Liver (tissue), 9 donors: ENCODE results near the gene EME1. TPM values are rescaled to one million over a fixed set of nuclear protein-coding genes. Genes with fewer than 3 reads are reported as not detected.

Source experiments
- DNase-seq: peaks from one replicate; pipeline ENCODE4 v3.0.0-alpha.2; 2017; ENCODE audit warnings: low spot score
- H3K27ac ChIP-seq, 2 donors: one replicate each; pipeline ENCODE4 v1.7.0; 2013; ENCODE audit warnings: inconsistent platforms in 2 of 2, low read length in 2 of 2, control low read depth in 1 of 2, low read depth in 1 of 2, mild to moderate bottlenecking in 1 of 2
- H3K27me3 ChIP-seq, 4 donors: one replicate each; pipeline versions ENCODE4 v1.6.1 to v1.7.0; 2013; ENCODE audit warnings: low read length in 3 of 4, inconsistent platforms in 1 of 4, mild to moderate bottlenecking in 1 of 4, moderate library complexity in 1 of 4; ENCODE audit not compliant: control insufficient read depth in 4 of 4, insufficient read depth in 4 of 4
- H3K36me3 ChIP-seq, 4 donors: one replicate each; pipeline versions ENCODE4 v1.6.1 to v1.7.0; 2013; ENCODE audit warnings: low read length in 3 of 4, mild to moderate bottlenecking in 3 of 4, low read depth in 1 of 4, moderate library complexity in 1 of 4; ENCODE audit not compliant: control insufficient read depth in 4 of 4, insufficient read depth in 3 of 4
- H3K4me1 ChIP-seq, 4 donors: one replicate each; pipeline versions ENCODE4 v1.6.1 to v1.7.0; 2013; ENCODE audit warnings: low read length in 3 of 4, mild to moderate bottlenecking in 3 of 4, moderate library complexity in 1 of 4; ENCODE audit not compliant: control insufficient read depth in 4 of 4, insufficient read depth in 4 of 4
- H3K4me3 ChIP-seq, 3 donors: one replicate each; pipeline versions ENCODE4 v1.6.1 to v1.7.0; 2013; ENCODE audit warnings: low read length in 3 of 3, control low read depth in 1 of 3, low read depth in 1 of 3, mild to moderate bottlenecking in 1 of 3
- H3K9ac ChIP-seq, 2 donors: one replicate each; pipeline ENCODE4 v1.7.0; 2013; ENCODE audit warnings: low read length in 2 of 2, mild to moderate bottlenecking in 2 of 2, moderate library complexity in 2 of 2, control low read depth in 1 of 2, low read depth in 1 of 2
- H3K9me3 ChIP-seq, 4 donors: one replicate each; pipeline versions ENCODE4 v1.6.1 to v1.7.0; 2013; ENCODE audit warnings: low read length in 3 of 4; ENCODE audit not compliant: control insufficient read depth in 4 of 4
- EGR1 ChIP-seq, 2 donors: IDR thresholded peaks; 2 replicates each; pipeline ENCODE4 v1.6.1; 2016 to 2018; ENCODE audit warnings: antibody characterized with exemption in 2 of 2, low read depth in 2 of 2
- FOXA1 ChIP-seq: IDR thresholded peaks from 2 replicates; pipeline ENCODE4 v1.6.1; 2016; ENCODE audit warnings: antibody characterized with exemption
- FOXA2 ChIP-seq: IDR thresholded peaks from 2 replicates; pipeline ENCODE4 v1.6.1; 2016; ENCODE audit warnings: antibody characterized with exemption
- GABPA ChIP-seq, 2 donors: IDR thresholded peaks in 1 of 2; conservative IDR thresholded peaks in 1 of 2; 2 replicates each; pipeline ENCODE4 v1.6.1; 2016; ENCODE audit warnings: antibody characterized with exemption in 2 of 2, mild to moderate bottlenecking in 1 of 2, moderate library complexity in 1 of 2
- HNF4G ChIP-seq: IDR thresholded peaks from 2 replicates; pipeline ENCODE4 v1.6.1; 2016; ENCODE audit warnings: antibody characterized with exemption
- JUND ChIP-seq, 2 donors: IDR thresholded peaks; 2 replicates each; pipeline ENCODE4 v1.6.1; 2016; ENCODE audit warnings: antibody characterized with exemption in 2 of 2
- NR2F2 ChIP-seq: IDR thresholded peaks from 2 replicates; pipeline ENCODE4 v1.6.1; 2016; ENCODE audit warnings: antibody characterized with exemption
- RAD21 ChIP-seq, 2 donors: IDR thresholded peaks; 2 replicates each; pipeline ENCODE4 v1.6.1; 2016; ENCODE audit warnings: antibody characterized with exemption in 2 of 2, mild to moderate bottlenecking in 2 of 2
- RXRA ChIP-seq, 2 donors: IDR thresholded peaks; 2 replicates each; pipeline ENCODE4 v1.6.1; 2017 to 2018; ENCODE audit warnings: antibody characterized with exemption in 2 of 2, mild to moderate bottlenecking in 1 of 2
- TAF1 ChIP-seq: conservative IDR thresholded peaks from 2 replicates; pipeline ENCODE4 v1.6.1; 2016; ENCODE audit warnings: antibody characterized with exemption, mild to moderate bottlenecking
- WGBS: extraction: QIAGEN DNeasy Blood & Tissue Kit; methylation state at CpG from one replicate; pipeline ENCODE4 v1.1.7; 2013; 5-methylcytosine and 5-hydroxymethylcytosine counted together
- polyA plus RNA-seq, 2 donors: library from polyadenylated mRNA; stranded (reverse) in 1 of 2; unstranded in 1 of 2; fragments of 200-250 nt in 1 of 2; fragments of >200 nt in 1 of 2; fragmentation: Nextera tagmentation in 1 of 2; extraction: Ambion mirVana in 1 of 2; gene quantifications; one replicate each; pipeline versions ENCODE4 v1.2.1 to v1.2.3, GENCODE V29; 2013 to 2015
- total RNA-seq, 2 donors: library from RNA; depleted of rRNA; stranded (reverse); fragments of >200 nt; gene quantifications; one replicate each; pipeline ENCODE4 v1.2.3, GENCODE V29; 2014
- TF ChIP-seq, protein P1 (sequence below): IDR thresholded peaks from 2 replicates; pipeline ENCODE4 v1.6.1; 2016; ENCODE audit warnings: antibody characterized with exemption
- TF ChIP-seq, protein P2 (sequence below): IDR thresholded peaks from 2 replicates; pipeline ENCODE4 v1.6.1; 2016; ENCODE audit warnings: antibody characterized with exemption
- TF ChIP-seq, protein P3 (sequence below): IDR thresholded peaks from 2 replicates; pipeline ENCODE4 v1.6.1; 2016; ENCODE audit warnings: antibody characterized with exemption, mild to moderate bottlenecking
- TF ChIP-seq, protein P4 (sequence below): IDR thresholded peaks from 2 replicates; pipeline ENCODE4 v1.6.1; 2016; ENCODE audit warnings: antibody characterized with exemption
- donor health status: healthy.
- donor health status: healthy.
- donor health status: healthy.
- donor health status: healthy.
- donor health status: healthy.

The EME1 gene
- total and polyA plus RNA-seq, 4 donors = 0.08 to 3.4 (median 0.35) TPM

DNA sequence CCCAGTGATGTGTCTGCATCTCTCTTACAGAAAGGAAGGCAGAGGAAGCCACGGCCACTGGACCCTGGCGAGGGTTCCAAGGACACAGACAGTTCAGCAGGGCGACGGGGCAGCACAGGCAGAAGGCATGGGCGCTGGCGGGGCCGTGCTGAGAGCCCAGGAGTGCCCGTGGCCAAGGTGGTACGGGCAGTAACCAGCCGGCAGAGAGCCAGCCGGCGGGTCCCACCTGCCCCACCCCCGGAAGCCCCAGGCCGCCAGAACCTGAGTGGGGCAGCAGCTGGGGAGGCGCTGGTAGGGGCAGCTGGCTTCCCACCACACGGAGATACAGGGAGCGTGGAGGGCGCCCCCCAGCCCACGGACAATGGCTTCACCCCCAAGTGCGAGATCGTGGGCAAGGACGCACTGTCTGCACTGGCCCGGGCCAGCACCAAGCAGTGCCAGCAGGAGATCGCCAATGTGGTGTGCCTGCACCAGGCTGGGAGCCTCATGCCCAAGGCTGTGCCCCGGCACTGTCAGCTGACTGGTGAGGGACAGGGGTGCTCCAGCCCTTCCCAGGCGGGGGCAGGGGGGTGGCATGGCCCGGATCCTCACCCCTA lies 19.3 kb upstream of the EME1 start:
- Histone ChIP-seq H3K27me3 (no peaks in the 10 kb centered on the region), H3K36me3 (peaks cover 1 to 36% (median 13%) of the 10 kb centered on the region in 4 donors), H3K4me3 (no peak overlapping the region), H3K4me1 (peaks cover 0 to under 1% (median 0%) of the 10 kb centered on the region in 4 donors), H3K9ac (no peak overlapping the region), H3K9me3 (no peaks in the 10 kb centered on the region), H3K27ac (no peak overlapping the region)
- TF ChIP-seq RXRA (IDR thresholded peaks at IDR 0.05) = no peak
- TF ChIP-seq, protein P1, sequence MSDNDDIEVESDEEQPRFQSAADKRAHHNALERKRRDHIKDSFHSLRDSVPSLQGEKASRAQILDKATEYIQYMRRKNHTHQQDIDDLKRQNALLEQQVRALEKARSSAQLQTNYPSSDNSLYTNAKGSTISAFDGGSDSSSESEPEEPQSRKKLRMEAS = no peak
- TF ChIP-seq FOXA1 = no peak
- TF ChIP-seq EGR1 (IDR thresholded peaks at IDR 0.05; ENCODE audit: low read depth in 2 of 2) = no peak
- no peak for TF ChIP-seq JUND (IDR thresholded peaks at IDR 0.05)
- TF ChIP-seq HNF4G = no peak
- no peak for DNase-seq
- WGBS = 96% methylated on average over 27 of the region's 27 CpGs

DNA sequence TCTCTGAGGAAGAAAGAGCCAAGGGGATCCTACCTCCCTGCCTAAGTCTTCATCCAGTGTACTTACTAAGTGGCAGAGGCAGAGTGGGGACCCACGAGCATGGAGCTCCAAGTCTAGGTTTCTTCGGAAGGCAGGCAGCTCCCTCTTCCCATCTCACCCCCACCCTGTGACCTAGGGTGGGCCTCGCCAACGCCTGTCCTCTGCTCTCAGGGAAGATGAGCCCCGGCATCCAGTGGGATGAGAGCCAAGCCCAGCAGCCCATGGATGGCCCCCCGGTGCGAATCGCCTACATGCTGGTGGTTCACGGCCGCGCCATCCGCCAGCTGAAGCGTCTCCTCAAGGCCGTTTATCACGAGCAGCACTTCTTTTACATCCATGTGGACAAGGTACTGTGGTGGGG lies 18.8 kb upstream of the EME1 start:
- TF ChIP-seq NR2F2 (no peak), TAF1 (no peak)
- TF ChIP-seq, protein P2, sequence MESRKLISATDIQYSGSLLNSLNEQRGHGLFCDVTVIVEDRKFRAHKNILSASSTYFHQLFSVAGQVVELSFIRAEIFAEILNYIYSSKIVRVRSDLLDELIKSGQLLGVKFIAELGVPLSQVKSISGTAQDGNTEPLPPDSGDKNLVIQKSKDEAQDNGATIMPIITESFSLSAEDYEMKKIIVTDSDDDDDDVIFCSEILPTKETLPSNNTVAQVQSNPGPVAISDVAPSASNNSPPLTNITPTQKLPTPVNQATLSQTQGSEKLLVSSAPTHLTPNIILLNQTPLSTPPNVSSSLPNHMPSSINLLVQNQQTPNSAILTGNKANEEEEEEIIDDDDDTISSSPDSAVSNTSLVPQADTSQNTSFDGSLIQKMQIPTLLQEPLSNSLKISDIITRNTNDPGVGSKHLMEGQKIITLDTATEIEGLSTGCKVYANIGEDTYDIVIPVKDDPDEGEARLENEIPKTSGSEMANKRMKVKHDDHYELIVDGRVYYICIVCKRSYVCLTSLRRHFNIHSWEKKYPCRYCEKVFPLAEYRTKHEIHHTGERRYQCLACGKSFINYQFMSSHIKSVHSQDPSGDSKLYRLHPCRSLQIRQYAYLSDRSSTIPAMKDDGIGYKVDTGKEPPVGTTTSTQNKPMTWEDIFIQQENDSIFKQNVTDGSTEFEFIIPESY = no peak
- 96% methylated on average over 15 of the region's 15 CpGs for WGBS
- H3K4me3 ChIP-seq = no peak overlapping the region
- H3K27me3 ChIP-seq = no peaks in the 10 kb centered on the region
- no peak overlapping the region for H3K9ac ChIP-seq
- DNase-seq = no peak
- peaks cover 0 to 5% (median 3%) of the 10 kb centered on the region in 4 donors for H3K4me1 ChIP-seq
- no peaks in the 10 kb centered on the region for H3K9me3 ChIP-seq
- no peak overlapping the region for H3K27ac ChIP-seq
- peaks cover 1 to 38% (median 15%) of the 10 kb centered on the region in 4 donors for H3K36me3 ChIP-seq

DNA sequence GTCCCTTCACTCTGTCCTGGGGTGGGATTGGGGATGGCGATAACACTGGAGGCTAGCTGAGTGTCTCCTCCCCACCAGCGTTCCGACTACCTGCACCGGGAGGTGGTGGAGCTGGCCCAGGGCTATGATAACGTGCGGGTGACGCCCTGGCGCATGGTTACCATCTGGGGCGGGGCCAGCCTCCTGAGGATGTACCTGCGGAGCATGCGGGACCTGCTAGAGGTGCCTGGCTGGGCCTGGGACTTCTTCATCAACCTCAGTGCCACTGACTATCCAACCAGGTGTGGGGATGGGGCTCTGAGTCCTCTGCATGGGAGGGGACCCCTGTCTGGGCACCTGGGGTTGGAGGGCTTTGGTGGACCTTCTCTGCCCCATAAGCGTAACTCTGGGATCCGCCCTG lies 18.3 kb upstream of the EME1 start:
- Histone ChIP-seq H3K9me3 (no peaks in the 10 kb centered on the region), H3K27me3 (no peaks in the 10 kb centered on the region), H3K27ac (no peak overlapping the region), H3K4me3 (no peak overlapping the region), H3K9ac (no peak overlapping the region), H3K36me3 (peaks cover 1 to 39% (median 15%) of the 10 kb centered on the region in 4 donors), H3K4me1 (peaks cover 0 to 6% (median 3%) of the 10 kb centered on the region in 4 donors)
- DNase-seq = no peak
- 94% methylated on average over 13 of the region's 13 CpGs for WGBS
- TF ChIP-seq RAD21 (IDR thresholded peaks at IDR 0.05) (no peak), GABPA (IDR thresholded peaks at IDR 0.05 in 1 of 2, conservative IDR thresholded peaks at IDR 0.05 in 1 of 2) (no peak), EGR1 (IDR thresholded peaks at IDR 0.05; ENCODE audit: low read depth in 2 of 2) (no peak), NR2F2 (no peak), TAF1 (no peak), JUND (IDR thresholded peaks at IDR 0.05) (no peak), RXRA (IDR thresholded peaks at IDR 0.05) (no peak), FOXA1 (no peak), FOXA2 (no peak), HNF4G (no peak)
- TF ChIP-seq, protein P3, sequence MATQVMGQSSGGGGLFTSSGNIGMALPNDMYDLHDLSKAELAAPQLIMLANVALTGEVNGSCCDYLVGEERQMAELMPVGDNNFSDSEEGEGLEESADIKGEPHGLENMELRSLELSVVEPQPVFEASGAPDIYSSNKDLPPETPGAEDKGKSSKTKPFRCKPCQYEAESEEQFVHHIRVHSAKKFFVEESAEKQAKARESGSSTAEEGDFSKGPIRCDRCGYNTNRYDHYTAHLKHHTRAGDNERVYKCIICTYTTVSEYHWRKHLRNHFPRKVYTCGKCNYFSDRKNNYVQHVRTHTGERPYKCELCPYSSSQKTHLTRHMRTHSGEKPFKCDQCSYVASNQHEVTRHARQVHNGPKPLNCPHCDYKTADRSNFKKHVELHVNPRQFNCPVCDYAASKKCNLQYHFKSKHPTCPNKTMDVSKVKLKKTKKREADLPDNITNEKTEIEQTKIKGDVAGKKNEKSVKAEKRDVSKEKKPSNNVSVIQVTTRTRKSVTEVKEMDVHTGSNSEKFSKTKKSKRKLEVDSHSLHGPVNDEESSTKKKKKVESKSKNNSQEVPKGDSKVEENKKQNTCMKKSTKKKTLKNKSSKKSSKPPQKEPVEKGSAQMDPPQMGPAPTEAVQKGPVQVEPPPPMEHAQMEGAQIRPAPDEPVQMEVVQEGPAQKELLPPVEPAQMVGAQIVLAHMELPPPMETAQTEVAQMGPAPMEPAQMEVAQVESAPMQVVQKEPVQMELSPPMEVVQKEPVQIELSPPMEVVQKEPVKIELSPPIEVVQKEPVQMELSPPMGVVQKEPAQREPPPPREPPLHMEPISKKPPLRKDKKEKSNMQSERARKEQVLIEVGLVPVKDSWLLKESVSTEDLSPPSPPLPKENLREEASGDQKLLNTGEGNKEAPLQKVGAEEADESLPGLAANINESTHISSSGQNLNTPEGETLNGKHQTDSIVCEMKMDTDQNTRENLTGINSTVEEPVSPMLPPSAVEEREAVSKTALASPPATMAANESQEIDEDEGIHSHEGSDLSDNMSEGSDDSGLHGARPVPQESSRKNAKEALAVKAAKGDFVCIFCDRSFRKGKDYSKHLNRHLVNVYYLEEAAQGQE = no peak
- TF ChIP-seq, protein P4, sequence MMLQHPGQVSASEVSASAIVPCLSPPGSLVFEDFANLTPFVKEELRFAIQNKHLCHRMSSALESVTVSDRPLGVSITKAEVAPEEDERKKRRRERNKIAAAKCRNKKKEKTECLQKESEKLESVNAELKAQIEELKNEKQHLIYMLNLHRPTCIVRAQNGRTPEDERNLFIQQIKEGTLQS = no peak
- TF ChIP-seq, protein P1 = no peak
- TF ChIP-seq, protein P2 = no peak
